ENCODE data around the gene TOMM6. TPM values are rescaled to one million over a fixed set of nuclear protein-coding genes. Genes with fewer than 3 reads are reported as not detected.

TOMM6 gene
- total RNA-seq, 2 experiments from 2014 or later: 131 to 277 TPM

DNA sequence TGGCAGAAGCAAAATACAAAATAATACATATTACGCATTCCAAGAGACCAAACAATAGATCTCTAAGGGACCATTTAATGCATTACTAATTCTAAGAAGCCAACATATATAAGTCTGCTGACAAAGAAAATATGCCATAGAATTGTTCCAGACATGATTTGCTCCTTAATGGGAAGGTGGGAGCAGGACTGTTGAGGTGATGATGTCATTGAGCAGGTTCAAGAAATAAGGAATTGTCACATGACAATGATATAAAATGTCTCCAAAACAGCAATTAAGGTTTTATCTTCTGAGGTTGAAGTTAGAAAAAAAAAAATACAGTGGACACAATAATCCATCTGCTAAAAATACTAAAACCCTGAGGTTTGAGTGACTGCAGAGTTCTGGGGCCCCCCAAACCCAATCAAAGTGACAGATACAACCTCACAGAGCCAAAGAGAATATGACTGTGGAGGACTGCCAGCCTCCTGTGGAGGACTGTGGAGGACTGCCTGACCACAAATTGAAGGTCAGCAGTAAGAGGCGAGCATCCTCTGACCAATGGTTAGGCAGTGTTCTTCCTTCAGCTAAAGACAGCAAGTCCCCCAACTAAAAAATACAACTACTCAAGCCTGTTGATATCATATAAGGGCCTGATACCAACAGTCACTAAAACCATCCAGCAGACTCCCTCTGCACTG is 39.0 kb downstream of the TOMM6 start:
- BruUV-seq (replicated peaks): no TSS peak
- H3K79me2 ChIP-seq (ENCODE audit: insufficient read depth, low read depth, low read length): no peaks in the 10 kb centered on the region
- H3K9me2 ChIP-seq (ENCODE audit: insufficient read depth, low read length): no peaks in the 10 kb centered on the region
- no peaks in the 10 kb centered on the region for H4K20me1 ChIP-seq (ENCODE audit: insufficient read depth, low read length)
- TF ChIP-seq, protein P1, sequence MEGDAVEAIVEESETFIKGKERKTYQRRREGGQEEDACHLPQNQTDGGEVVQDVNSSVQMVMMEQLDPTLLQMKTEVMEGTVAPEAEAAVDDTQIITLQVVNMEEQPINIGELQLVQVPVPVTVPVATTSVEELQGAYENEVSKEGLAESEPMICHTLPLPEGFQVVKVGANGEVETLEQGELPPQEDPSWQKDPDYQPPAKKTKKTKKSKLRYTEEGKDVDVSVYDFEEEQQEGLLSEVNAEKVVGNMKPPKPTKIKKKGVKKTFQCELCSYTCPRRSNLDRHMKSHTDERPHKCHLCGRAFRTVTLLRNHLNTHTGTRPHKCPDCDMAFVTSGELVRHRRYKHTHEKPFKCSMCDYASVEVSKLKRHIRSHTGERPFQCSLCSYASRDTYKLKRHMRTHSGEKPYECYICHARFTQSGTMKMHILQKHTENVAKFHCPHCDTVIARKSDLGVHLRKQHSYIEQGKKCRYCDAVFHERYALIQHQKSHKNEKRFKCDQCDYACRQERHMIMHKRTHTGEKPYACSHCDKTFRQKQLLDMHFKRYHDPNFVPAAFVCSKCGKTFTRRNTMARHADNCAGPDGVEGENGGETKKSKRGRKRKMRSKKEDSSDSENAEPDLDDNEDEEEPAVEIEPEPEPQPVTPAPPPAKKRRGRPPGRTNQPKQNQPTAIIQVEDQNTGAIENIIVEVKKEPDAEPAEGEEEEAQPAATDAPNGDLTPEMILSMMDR (conservative IDR thresholded peaks at IDR 0.05; ENCODE audit: low read length): no peak
- TF ChIP-seq EZH2phosphoT487 (IDR thresholded peaks at IDR 0.05; ENCODE audit: borderline replicate concordance, low read depth, low read length): no peak
- no peak overlapping the region for H3K27ac ChIP-seq (ENCODE audit: low read depth, low read length, poor library complexity, severe bottlenecking)
- H3K4me2 ChIP-seq (ENCODE audit: low read length): no peak overlapping the region
- no peak overlapping the region for H3K4me3 ChIP-seq (ENCODE audit: low read depth, low read length, poor library complexity, severe bottlenecking)
- no peak for DNase-seq (ENCODE audit: low spot score)
- H3K4me1 ChIP-seq (ENCODE audit: insufficient read depth, low read length, poor library complexity, severe bottlenecking): no peaks in the 10 kb centered on the region
- intact Hi-C loops (cut with micrococcal nuclease; ENCODE audit: unreplicated experiment): no loop called here
- CTCF ChIA-PET (ENCODE audit: unreplicated experiment): no interaction called here
- POLR2A ChIA-PET: interaction anchor here (1.1 kb wide), 1 partner anchor 323 kb away, joined by 3 read pairs; no protein-coding TSS in a partner anchor
- H3K9me3 ChIP-seq (ENCODE audit: low read length): no peaks in the 10 kb centered on the region
- H3K36me3 ChIP-seq (ENCODE audit: insufficient read depth, low read length): no peaks in the 10 kb centered on the region
- no peak overlapping the region for H2AFZ ChIP-seq (ENCODE audit: low read length)

DNA sequence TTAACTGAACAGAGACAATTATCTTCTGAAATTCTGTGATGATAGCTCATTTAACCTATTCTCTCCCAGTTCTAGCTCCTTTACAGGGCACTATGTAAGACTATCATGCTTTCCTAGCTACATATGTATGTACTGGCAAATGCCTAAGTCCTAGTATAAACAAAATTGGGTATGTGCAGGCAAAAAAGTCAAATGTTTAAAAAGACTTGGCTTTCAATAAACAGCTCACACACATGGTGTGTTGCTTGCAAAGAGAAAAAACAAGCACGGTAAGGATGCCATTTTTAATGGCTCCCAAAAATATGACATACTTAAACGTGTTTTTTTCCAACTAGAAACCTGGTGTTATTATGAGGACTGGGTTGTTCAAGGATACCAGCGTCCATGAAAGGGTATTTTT is 44.8 kb downstream of the TOMM6 start:
- BruUV-seq (replicated peaks): no TSS peak
- Histone ChIP-seq H3K4me3 (ENCODE audit: low read depth, low read length, poor library complexity, severe bottlenecking) (no peak overlapping the region), H2AFZ (ENCODE audit: low read length) (no peak overlapping the region), H4K20me1 (ENCODE audit: insufficient read depth, low read length) (no peaks in the 10 kb centered on the region), H3K79me2 (ENCODE audit: insufficient read depth, low read depth, low read length) (no peaks in the 10 kb centered on the region), H3K36me3 (ENCODE audit: insufficient read depth, low read length) (peaks cover 13% of the 10 kb centered on the region; the same call in 1 of the 2 replicates), H3K4me2 (ENCODE audit: low read length) (no peak overlapping the region), H3K4me1 (ENCODE audit: insufficient read depth, low read length, poor library complexity, severe bottlenecking) (no peaks in the 10 kb centered on the region), H3K9me3 (ENCODE audit: low read length) (no peaks in the 10 kb centered on the region), H3K9me2 (ENCODE audit: insufficient read depth, low read length) (no peaks in the 10 kb centered on the region), H3K27ac (ENCODE audit: low read depth, low read length, poor library complexity, severe bottlenecking) (no peak overlapping the region)
- DNase-seq (ENCODE audit: low spot score): no peak
- CTCF ChIA-PET (ENCODE audit: unreplicated experiment): interaction anchor here (0.5 to 0.6 kb wide), 2 partner anchors 87 to 126 kb away, joined by 3 read pairs; no protein-coding TSS in a partner anchor
- TF ChIP-seq EZH2phosphoT487 (IDR thresholded peaks at IDR 0.05; ENCODE audit: borderline replicate concordance, low read depth, low read length): no peak
- TF ChIP-seq, protein P1 (conservative IDR thresholded peaks at IDR 0.05; ENCODE audit: low read length): no peak
- POLR2A ChIA-PET: interaction anchor here (0.7 to 1.8 kb wide), 5 partner anchors 15 to 238 kb away, joined by 3 to 5 read pairs (median 3); no protein-coding TSS in a partner anchor
- intact Hi-C loops (cut with micrococcal nuclease; ENCODE audit: unreplicated experiment): no loop called here

DNA sequence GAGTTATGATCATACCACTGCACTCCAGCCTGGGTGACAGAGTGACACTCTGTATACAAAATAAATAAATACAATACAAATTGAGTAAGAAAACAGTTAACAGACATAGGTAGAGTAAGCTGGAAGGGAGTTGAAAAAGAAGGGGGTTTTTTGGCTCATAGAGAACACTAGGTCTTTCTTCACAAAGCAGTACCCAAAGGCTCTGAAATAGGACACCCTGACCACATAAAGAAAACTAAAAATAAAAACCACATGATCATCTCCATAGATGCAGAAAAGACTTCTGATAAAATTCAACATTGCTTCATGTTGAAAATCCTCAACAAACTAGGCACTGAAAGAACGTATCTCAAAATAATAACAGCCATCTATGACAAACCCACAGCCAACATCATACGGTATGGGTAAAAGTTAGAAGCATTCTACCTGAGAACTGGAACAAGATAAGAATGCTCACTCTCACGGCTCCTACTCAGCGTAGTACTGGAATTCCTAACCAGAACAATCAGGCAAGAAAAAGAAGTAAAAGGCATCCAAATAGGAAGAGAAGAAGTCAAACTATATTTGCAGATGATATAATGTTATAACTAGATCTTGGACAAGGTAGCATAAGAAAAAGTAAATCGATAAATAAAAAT is 48.6 kb downstream of the TOMM6 start:
- Histone ChIP-seq H3K79me2 (ENCODE audit: insufficient read depth, low read depth, low read length) (no peaks in the 10 kb centered on the region), H3K4me1 (ENCODE audit: insufficient read depth, low read length, poor library complexity, severe bottlenecking) (no peaks in the 10 kb centered on the region), H4K20me1 (ENCODE audit: insufficient read depth, low read length) (no peaks in the 10 kb centered on the region), H3K9me3 (ENCODE audit: low read length) (no peaks in the 10 kb centered on the region), H3K27ac (ENCODE audit: low read depth, low read length, poor library complexity, severe bottlenecking) (no peak overlapping the region), H3K36me3 (ENCODE audit: insufficient read depth, low read length) (peaks cover 13% of the 10 kb centered on the region; the same call in 1 of the 2 replicates), H3K9me2 (ENCODE audit: insufficient read depth, low read length) (no peaks in the 10 kb centered on the region), H3K4me2 (ENCODE audit: low read length) (no peak overlapping the region), H2AFZ (ENCODE audit: low read length) (no peak overlapping the region), H3K4me3 (ENCODE audit: low read depth, low read length, poor library complexity, severe bottlenecking) (no peak overlapping the region)
- intact Hi-C loops (cut with micrococcal nuclease; ENCODE audit: unreplicated experiment): no loop called here
- no peak for DNase-seq (ENCODE audit: low spot score)
- BruUV-seq (replicated peaks): no TSS peak
- TF ChIP-seq EZH2phosphoT487 (IDR thresholded peaks at IDR 0.05; ENCODE audit: borderline replicate concordance, low read depth, low read length): no peak
- ChIA-PET POLR2A (interaction anchor here (0.6 to 0.8 kb wide), 3 partner anchors 9 to 217 kb away, joined by 3 to 5 read pairs (median 3); no protein-coding TSS in a partner anchor), CTCF (ENCODE audit: unreplicated experiment) (no interaction called here)

Data from OCI-LY7 (cell line).